Ecto neural progenitor cell (in vitro differentiated cells): ENCODE results near the gene COL27A1.

Source experiments
- DNase-seq: peaks from one replicate; pipeline ENCODE4 v3.0.0-alpha.2; 2018; ENCODE audit warnings: low spot score

Gene COL27A1

DNA sequence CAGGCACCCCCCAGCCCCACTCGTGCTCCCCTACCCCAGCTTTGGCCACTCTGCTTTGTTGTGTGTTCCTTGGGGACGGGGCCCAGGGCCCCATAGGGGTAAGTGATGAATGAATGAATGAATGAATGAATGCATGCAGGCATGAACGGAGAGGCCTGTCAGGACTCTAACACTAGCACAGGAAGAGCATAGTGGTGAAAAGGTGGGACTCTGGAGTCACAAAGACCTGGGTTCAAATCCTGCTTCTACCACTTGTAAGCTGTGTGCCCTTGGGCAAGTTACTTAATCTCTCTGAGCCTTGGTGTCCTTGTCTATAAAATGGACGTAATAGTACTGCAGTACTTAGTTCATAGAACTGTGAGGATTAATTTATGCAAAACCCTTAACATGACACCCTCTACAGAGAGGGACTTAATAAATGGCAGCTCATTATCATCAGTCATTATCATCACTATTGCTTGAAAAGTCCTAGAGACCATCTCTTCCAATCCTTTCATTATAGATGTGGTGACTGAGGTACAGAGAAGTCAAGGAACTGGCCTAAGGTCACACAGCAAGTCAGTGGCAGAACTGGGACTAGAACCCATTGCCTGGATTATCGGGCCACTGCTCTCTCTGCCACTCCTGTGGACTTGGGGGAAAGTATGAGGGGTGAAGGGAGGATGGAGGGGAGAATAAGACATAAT is 187.6 kb downstream of the COL27A1 start:
- no peak for DNase-seq

DNA sequence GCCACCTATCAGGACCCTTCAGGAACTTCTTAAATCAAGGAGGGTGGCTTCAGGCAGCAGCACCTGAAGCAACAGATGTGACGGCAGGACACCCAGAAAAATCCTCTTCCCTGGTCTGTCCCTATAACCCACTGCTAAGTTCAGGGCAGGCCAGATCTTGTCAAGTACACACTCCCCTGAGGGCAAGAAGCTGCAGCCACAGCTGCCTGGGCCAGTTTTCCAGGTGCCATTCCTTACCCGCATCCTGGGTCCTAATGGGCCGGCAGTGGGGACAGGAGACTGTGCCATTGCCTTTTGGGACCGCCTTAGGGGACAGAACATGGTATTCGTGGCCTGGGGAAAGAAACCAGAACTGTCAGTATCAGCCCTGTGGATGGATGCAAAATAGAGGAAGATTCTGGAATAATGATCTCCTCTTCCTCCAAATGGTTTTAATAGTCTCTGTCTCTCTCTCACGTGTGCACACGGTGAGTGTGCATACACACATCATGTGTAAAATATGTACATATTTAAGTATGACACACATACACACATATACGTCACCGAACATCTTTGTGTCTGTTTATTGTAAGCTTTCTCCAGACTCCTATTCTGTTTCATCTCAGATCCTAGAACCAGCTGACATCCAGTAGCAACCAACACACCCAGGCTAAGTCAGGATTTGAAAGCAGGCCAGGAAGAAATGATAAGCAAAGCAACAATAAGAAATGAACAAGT is 188.3 kb downstream of the COL27A1 start:
- no peak for DNase-seq

DNA sequence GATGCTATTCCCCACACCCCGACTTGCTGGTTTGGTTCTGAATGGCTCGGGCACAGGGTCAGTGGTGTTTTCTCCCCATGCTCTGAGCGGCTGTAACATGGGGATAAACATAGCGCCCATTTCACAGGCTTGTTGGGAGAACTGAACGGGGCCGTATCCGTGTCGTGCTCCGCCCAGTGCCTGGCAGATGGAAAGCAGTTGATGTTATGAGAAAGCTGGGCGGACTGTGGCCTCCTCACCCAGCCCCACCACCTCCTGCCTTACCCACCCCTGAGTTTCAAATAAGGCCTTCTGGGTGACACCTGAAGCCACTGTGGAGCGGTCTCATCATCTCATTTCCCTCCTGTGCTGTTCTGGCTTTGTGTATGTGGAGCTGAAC is 188.8 kb downstream of the COL27A1 start:
- DNase-seq, result no peak

DNA sequence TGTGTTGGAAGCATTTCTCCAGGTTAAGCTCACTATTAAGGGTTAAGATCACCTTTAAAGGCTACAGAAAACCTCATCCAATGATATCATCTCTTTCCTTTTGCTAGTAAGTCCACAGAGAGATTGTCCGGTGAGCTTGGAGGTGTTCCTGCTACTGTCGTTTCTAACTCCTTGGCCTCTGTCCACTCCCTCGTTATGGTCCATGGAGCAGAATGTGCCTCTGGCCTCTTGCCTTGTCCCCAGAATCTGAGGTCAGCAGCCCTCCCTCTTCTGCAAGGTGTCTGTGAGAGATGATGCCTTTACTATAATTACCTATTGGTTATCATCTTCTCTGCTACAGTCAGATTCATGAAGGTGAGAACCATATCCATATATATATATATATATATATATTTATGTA is 189.4 kb downstream of the COL27A1 start:
- no peak for DNase-seq

DNA sequence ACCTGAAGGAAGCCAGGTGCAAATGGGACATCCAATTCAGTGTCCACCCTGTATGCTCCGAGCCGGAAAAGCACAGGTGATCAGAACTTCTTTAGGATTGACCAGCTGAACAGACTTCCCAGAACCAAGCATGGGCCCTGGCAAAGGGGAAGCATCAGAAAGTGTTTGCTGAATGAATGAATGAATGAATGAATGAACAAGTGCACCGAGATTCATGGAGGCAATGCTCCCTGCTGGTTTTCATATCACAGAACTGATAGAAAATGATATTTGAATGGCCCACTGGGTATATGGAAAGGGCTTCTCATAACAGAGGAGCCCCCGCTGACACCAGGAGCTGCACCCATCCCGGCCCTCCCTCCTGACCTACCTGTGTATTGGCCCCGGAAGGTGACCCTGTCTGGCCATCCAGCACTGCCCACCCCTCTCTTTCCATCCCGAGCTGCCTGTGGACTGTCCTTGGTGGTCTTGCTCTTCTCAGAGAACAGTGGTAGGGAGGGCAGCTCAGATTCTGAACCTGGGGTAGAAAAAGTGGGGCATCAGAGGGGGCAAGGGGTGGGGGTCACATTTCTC is 190.2 kb downstream of the COL27A1 start:
- no peak for DNase-seq

DNA sequence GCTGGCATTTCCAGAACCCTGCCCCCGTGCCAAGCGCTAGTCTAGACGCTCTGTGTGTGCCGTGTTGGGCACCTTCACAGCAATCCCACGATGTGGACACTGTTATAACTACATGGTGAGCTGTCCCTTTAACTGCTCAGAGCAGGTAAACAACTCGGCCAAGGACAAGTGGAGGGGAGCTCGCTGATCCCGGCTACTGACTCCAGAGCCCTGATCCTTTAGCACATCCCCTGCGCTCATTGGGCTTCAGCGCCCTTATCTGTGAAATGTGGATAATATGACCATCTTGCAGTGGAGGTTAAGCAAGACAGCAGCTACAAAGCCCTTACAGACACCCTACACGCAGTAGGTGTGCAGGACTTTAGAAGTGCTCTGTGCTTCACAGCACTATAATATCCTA is 190.8 kb downstream of the COL27A1 start:
- DNase-seq, result no peak

DNA sequence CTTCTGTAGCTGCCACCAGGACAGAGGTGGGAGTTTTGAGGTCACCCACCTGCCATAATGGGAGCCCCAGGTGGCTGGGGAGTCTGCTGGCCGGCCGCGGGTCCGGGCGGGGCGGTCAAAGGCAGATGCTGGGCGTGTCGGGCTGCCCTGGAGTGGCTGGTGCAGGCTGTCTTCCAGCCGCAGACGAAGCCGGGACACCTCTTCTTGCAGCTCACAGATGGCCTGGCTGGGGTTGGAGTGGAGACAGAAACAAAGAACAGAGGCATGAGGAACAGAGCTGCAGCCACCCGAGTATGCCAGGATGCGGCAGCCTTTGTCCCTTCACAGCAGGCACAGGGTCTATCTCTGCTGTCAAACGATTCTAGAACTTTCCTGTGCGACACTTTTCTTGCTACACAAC is 192.3 kb downstream of the COL27A1 start:
- DNase-seq, result no peak

DNA sequence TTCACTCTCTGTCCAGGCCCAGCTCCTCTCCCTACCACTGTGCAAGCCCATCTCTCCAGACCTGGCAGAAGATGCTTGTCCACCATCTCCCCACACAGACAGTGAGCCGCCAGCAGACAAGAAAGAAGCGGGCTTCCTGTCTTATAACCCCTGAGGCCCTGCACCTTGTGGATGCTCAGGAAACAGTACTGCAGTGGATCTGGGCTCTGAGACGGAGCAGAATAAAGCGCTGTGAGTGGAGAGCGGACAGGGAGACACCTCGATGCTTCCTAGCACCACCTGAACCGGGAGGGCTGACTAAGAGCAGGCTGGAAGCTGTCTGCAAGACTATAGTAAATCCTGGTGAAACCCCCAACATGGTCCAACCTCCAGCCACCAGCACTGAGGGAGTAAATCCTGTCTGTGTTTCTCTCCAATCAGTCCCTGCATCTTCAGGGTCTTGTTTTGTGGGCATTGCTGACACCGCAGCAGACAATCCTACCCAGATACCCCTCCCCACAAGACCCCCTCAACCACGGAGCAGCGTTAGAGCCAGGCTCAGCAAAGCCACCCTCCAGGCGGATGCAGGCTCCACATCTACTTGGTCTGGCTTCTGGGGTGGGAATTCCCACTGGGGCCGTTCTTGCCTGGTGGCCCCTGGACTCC is 193.0 kb downstream of the COL27A1 start:
- no peak for DNase-seq

DNA sequence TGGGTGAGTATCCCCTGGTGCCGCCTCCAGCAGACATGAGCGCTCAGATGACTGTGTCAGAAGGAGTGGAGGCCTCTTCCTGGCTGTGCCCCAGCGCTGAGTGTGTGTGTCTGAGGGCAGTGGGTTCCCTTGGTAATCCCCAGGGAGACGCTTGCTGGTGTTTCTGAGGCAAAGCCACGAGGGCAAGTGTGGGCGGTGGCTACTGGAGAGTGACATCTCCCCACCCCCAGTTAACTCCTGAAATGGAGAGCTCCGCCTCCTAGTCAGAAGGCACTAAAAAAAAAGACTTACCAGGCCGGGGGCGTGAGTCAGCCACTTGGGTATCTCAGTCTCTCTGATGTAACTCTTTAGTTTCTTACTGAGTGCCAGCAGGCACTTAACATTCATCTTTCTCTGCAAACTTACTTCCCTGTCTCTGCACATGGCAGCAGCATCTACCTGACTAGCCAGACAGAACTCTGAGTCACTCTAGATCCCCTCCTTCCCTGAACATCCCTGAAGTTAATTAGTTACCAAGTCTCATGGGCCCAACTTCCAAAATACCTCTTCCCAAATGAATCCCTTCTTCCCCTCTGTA is 193.7 kb downstream of the COL27A1 start:
- DNase-seq, result peak; percentile 67

DNA sequence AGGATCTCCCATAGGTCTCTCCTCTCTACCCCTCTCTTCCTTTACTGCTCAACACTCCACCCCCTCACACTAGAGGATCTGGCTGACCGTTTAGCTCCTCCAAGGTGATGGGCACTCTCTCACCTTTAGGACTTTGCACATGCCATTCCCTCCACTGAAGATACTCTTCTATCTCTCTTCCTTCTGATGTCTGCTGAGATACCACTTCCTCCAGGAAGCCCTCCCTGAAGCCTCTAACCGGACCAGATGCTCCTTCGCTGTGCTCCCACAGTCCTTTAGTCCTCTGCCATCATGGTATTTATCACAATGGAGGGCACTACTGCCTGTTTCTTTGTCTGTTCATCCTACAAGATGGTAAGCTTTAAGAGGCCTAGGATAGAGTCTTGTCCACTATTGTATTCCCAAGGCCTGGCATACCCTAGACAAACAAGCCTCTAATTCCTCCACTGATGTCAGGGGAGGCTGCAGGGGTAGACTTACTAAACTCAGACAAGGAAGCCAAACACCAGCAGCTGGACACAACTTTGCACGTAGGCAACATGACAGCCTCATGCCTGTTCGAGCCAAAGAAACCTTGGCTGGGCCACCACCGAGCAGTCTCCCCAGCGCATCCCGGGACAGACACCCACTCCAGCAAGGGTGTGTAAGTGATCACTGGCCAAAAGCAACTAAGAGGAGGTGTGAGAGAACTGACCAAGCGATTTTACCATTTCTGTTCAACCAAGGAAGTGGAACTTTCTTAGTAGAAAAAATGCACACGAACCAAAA is 194.6 kb downstream of the COL27A1 start:
- DNase-seq, result no peak

DNA sequence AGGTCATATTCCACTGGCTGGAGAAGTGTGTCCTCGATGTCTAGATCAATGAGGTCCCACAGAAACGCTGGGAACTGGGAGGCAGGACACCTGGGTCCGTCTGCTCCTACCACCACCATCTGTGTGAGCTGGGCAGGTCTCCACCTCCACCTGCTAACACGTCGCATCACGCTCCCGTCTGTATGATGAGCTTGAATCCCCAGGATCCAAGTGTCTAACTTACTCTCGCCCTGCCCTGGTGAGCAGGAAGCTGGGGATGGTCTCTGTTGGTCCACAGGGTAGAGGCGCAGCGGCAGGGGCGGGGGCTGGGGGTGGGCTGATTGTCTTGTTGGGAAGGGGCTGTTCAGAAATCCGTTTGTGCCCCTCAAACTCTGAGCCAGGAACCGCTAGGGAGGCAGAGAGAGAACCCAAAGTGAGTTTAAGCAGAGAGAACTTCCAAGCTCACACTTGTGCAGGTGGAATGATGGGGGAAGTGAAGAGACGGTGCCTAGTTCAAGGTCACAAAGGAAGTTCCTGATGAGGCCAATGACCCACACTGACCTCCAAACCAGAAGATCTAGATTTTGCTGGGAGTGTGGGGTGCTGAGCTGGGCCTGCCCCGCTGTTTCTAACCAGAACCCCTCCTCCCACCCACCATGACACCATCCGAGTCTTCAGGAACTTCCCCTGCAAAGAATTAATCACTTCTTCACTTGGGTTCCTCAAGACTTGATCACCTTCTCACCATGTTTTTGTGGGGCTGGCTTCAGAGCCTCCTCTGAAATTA is 195.5 kb downstream of the COL27A1 start:
- DNase-seq, result no peak

DNA sequence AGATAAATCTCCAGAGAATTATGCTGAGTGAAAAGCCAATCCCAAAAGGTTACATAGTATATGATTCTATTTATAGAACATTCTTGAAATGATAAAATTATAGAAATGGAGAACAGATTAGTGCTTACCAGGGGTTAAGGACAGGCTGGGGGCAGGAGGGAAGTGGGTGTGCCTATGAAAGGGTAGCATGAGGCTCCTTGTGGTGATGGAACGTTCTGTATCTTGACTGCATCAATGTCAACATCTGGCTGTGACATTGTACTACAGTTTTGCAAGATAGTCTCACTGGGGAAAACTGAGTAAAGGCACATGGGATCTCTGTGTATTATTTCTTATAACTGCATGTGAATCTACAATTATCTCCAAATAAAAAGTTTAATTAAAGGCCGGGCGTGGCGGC is 196.6 kb downstream of the COL27A1 start:
- DNase-seq, result no peak

DNA sequence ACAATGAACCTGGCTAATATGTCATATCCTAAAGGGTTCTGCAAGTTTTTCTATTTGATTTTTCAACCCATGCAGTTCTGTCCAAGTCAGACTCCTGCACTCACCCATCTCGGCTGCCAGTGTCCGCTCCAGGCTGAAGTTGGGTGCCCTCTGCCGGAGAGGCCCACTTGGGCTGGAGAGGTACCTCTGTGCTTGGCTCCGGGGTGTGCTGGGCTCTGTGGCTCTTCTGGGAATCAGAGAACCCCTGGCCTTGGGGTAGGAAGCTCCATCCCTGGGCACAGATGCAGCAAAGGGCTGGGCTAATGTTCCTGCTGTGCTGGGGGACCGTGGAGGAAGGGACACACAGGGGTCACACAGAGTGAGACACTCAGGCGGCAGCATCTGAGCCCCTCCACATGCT is 200.5 kb downstream of the COL27A1 start:
- DNase-seq, result no peak

DNA sequence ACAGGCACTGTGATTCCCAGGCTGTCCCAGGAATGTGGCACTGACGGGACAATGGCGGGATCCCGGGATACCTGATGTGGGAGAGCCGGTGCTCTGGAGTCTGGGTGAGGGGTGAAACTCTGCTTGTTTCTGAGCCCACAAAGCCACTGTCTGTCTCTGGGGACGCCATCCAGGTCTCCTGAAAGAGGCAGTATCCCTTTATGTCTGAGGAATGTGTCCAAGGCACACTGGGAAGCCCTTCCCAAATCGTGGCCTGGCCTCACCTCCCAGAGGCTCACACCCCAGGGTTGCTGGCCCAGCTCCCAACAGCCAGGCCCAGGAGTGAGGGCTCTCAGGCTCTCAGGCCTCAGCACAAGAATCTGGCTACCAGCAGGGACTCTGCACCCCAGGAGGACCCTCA is 201.5 kb downstream of the COL27A1 start:
- DNase-seq, result no peak

DNA sequence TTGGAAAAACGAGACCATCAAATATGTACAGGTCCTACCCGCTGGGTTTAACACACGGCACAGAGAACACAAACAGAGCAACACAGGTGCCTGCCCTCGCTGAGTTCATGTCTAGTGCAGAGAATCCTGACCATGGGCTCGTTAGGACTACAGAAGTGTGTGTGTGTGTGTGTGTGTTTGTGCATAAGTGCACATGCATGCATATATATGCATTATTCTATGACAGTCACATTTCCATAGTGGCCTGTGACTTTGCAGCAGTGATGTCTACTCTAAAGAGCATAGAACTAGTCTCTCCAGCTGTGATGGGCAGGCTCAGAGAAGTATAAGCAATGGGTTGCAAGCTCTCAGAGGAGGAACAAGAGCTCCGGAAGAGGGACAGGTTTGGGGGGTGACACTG is 202.0 kb downstream of the COL27A1 start:
- no peak for DNase-seq

DNA sequence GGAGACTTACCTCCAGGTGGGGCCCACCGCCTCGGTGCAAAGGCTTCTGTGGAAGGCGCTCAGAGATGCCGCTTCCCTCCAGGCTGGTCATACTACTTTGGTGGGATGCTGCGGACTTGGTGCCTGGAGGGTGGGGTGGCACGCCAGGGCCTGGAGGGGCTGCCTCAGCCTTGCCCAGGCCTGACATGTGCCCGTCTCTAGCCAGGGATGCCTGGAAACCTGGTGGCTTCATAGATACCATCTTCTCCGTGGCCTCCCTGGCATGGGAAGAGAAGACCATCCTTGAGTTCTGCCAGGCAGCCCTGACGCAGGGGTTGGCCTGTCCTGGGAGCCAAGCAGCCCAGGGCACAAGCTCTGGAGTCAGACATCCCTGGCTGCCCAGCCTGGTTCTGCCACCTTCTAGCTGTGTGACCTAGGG is 202.6 kb downstream of the COL27A1 start:
- DNase-seq, result no peak

DNA sequence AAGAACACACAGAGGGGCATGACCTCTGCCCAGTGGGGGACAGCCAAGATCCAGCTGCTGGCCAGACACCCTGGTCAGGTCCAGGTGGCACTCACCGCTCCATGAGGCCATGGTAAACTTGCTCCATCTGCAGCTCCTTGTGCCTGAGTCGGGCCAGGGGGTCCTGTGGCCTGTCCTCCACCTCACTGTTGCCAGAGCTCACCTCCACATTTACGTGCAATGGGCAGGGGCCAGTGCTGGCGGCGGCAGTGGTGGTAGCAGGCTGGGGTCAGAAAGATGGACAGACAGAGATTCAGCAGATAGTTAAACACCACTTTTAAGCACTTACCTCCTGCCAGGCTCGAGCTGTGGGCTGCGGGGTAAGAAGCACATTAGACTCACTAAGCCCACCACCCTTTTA is 204.5 kb downstream of the COL27A1 start:
- no peak for DNase-seq

DNA sequence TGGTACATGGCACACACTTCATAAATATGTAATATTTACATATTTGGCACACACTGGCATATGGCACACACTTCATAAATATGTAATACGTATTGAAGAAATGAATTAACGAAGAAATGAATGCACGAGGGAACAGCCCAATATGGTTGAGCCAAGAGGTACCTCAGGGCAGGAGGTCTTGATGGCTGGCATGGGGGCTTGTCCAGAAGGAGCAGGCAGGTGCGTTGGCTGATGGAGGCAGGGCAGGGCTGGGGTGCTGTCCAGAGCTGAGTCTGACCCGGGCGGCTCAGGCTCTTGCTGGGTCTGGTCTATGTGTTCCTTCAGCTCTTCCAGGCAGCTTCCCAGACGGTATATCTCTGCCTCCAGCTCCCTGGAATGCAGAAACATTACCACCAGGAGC is 206.2 kb downstream of the COL27A1 start:
- no peak for DNase-seq
